ENCODE measurements around the gene LTA.
A peak's percentile ranks its signal among the peaks of the same experiment; 100 is the strongest.
"Not testable (repeated sequence)": the region's sequence is repeated elsewhere in the genome, so short reads cannot be mapped to it uniquely, and the experiment has no call there.

The LTA gene

GRCh38 chr6:31586599-31587281, 14.7 kb downstream of the LTA start:
- DNase-seq (ENCODE audit: low spot score): no peak

- DNase-seq (ENCODE audit: low spot score): no peak
These were observed 16.0 kb downstream of the LTA start for GRCh38 chr6:31587791-31588777.

GRCh38 chr6:31588871-31589650, 17.0 kb downstream of the LTA start:
- DNase-seq (ENCODE audit: low spot score): no peak

GRCh38 chr6:31590691-31591090, 18.6 kb downstream of the LTA start:
- not testable (repeated sequence) for DNase-seq (ENCODE audit: low spot score)

GRCh38 chr6:31592396-31592771, 20.3 kb downstream of the LTA start:
- no peak for DNase-seq (ENCODE audit: low spot score)

GRCh38 chr6:31597006-31597405, 24.9 kb downstream of the LTA start:
- DNase-seq (ENCODE audit: low spot score): peak; percentile 28

- DNase-seq (ENCODE audit: low spot score): no peak
These were observed 35.2 kb downstream of the LTA start for GRCh38 chr6:31607317-31607716.

- DNase-seq (ENCODE audit: low spot score): no peak
These were observed 37.7 kb downstream of the LTA start for GRCh38 chr6:31609519-31610406.

- DNase-seq (ENCODE audit: low spot score): no peak
These were observed 38.9 kb downstream of the LTA start for GRCh38 chr6:31610968-31611367.

GRCh38 chr6:31614075-31614619, 42.1 kb downstream of the LTA start:
- DNase-seq (ENCODE audit: low spot score): no peak

GRCh38 chr6:31614684-31615578, 42.8 kb downstream of the LTA start, which contains the start of gene AIF1:
Gene AIF1 (plus strand): TSS chr6:31615234. CDS start chr6:31615330, 96 bp downstream.
- DNase-seq (ENCODE audit: low spot score): no peak

GRCh38 chr6:31615748-31616147, 43.7 kb downstream of the LTA start:
- DNase-seq (ENCODE audit: low spot score): no peak

- DNase-seq (ENCODE audit: low spot score): no peak
These were observed 44.9 kb downstream of the LTA start for GRCh38 chr6:31617010-31617409.

- peak; percentile 99 for DNase-seq (ENCODE audit: low spot score)
These were observed 47.9 kb downstream of the LTA start for GRCh38 chr6:31619805-31620585.

GRCh38 chr6:31620586-31621319, 48.7 kb downstream of the LTA start, which contains the start of gene PRRC2A:
Gene PRRC2A (plus strand): TSS chr6:31620715. CDS start chr6:31622790, 2,075 bp downstream.
- peak; percentile 70 for DNase-seq (ENCODE audit: low spot score)

GRCh38 chr6:31621320-31621939, 49.3 kb downstream of the LTA start:
- DNase-seq (ENCODE audit: low spot score): no peak

GRCh38 chr6:31621991-31622390, 49.9 kb downstream of the LTA start:
- DNase-seq (ENCODE audit: low spot score): peak; percentile 18

GRCh38 chr6:31622684-31623091, 50.6 kb downstream of the LTA start:
- no peak for DNase-seq (ENCODE audit: low spot score)
